CD4-positive, alpha-beta T cell (primary cell): ENCODE data around the gene OR52I2. TPM values are rescaled to one million over a fixed set of nuclear protein-coding genes. Genes with fewer than 3 reads are reported as not detected.

ENCODE experiments used
- ATAC-seq: fragments of 200-7000 bp; cut with Tn5 transposase; one replicate; pipeline ENCODE4 v1.10.0; 2022; ENCODE audit warnings: mild to moderate bottlenecking; ENCODE audit not compliant: poor library complexity
- CTCF ChIA-PET: fragments of 350-600 bp; sonication (Branson Sonifier 250); formaldehyde crosslinking; loops from one replicate; lab custom pipeline; 2021; ENCODE audit warnings: antibody characterized with exemption, inconsistent platforms; lab: Charles Lee
- POLR2A ChIA-PET: fragments of 350-600 bp; sonication (Branson Sonifier 250); formaldehyde crosslinking; loops from one replicate; lab custom pipeline; 2021; ENCODE audit warnings: antibody characterized with exemption, inconsistent platforms; lab: Charles Lee
- DNase-seq, 14 experiments: peaks; one replicate each; pipeline ENCODE4 v3.0.0-alpha.2; 2013 to 2020; ENCODE audit warnings: mixed read lengths in 2 of 14
- H3K27ac ChIP-seq, 2 donors: one replicate each; pipeline versions ENCODE4 v1.5.1 to v1.7.0; 2013; ENCODE audit warnings: low read length in 2 of 2, low read depth in 1 of 2, mild to moderate bottlenecking in 1 of 2
- H3K27me3 ChIP-seq, 2 experiments: 1 replicate in 1 of 2; 2 replicates in 1 of 2; pipeline versions ENCODE4 v1.6.1 to v1.7.0; 2013; ENCODE audit warnings: low read length in 2 of 2, control low read depth in 1 of 2, mild to moderate bottlenecking in 1 of 2, moderate library complexity in 1 of 2; ENCODE audit not compliant: insufficient read depth in 2 of 2, control insufficient read depth in 1 of 2
- H3K36me3 ChIP-seq: one replicate; pipeline ENCODE4 v1.6.1; 2013; ENCODE audit warnings: low read length, control low read depth; ENCODE audit not compliant: insufficient read depth
- H3K4me1 ChIP-seq: one replicate; pipeline ENCODE4 v1.6.1; 2013; ENCODE audit warnings: low read length, control low read depth; ENCODE audit not compliant: insufficient read depth
- H3K4me3 ChIP-seq: one replicate; pipeline ENCODE4 v1.5.1; 2013; ENCODE audit warnings: mild to moderate bottlenecking, low read length, moderate library complexity
- H3K9me3 ChIP-seq, 2 experiments: 1 replicate in 1 of 2; 2 replicates in 1 of 2; pipeline versions ENCODE4 v1.6.1 to v1.7.0; 2013; ENCODE audit warnings: low read length in 2 of 2, mild to moderate bottlenecking in 2 of 2, control low read depth in 1 of 2, moderate library complexity in 1 of 2; ENCODE audit not compliant: control insufficient read depth in 1 of 2, insufficient read depth in 1 of 2
- H3K27ac Mint-ChIP-seq: one replicate; pipeline ENCODE4 v1.8.0; 2020; ENCODE audit warnings: mixed read lengths
- H3K27me3 Mint-ChIP-seq: one replicate; pipeline ENCODE4 v1.8.0; 2021; ENCODE audit warnings: mixed read lengths
- H3K36me3 Mint-ChIP-seq: one replicate; pipeline ENCODE4 v1.8.0; 2021; ENCODE audit warnings: low read depth, mixed read lengths
- H3K4me1 Mint-ChIP-seq: one replicate; pipeline ENCODE4 v1.8.0; 2021; ENCODE audit warnings: low read depth, mixed read lengths
- H3K4me3 Mint-ChIP-seq: one replicate; pipeline ENCODE4 v1.8.0; 2020; ENCODE audit warnings: mild to moderate bottlenecking, mixed read lengths
- H3K9me3 Mint-ChIP-seq: one replicate; pipeline ENCODE4 v1.8.0; 2020; ENCODE audit warnings: mixed read lengths
- intact Hi-C, 2 experiments: fragments of 100-400 bp; cut with DNase I in 1 of 2; cut with micrococcal nuclease in 1 of 2; formaldehyde crosslinking; loops; one replicate each; pipeline versions ENCODE4 v1.15.1 to v1.9.0; 2023 to 2025; cut with DNase I, micrococcal nuclease
- total RNA-seq, 174 experiments: library from RNA in 2 of 174; stranded (reverse) in 2 of 174; gene quantifications; one replicate each; pipeline ENCODE4 v1.2.3 and lab custom pipeline; 2021 to 2026
- TF ChIP-seq, protein P1 (sequence below): fragments of 200-600 bp; IDR thresholded peaks from one replicate; pipeline ENCODE4 v1.8.0; 2022; ENCODE audit warnings: antibody characterized with exemption, mild to moderate bottlenecking

The OR52I2 gene
- total RNA-seq, 2 experiments from 2014 or later: not detected

DNA sequence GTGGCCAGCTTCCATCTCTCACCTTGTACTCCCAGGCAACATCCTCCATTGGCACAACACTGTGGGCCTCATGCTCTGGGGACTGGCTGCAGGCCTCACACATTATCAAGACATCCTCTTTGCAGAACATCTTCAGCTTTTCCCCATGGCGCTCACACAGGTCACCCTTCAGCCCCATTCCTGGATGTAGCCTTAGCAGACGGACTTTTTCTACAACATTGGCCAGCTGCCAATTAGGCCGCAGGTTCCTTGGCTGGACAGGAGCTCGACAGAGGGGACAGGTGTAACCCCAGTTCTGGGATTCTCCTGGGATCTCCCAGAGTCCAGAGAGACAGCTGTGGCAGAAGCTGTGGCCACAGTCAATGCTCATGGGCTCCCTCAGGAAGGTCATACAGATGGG, 23.5 kb downstream of the OR52I2 start:
- H3K36me3 Mint-ChIP-seq: peaks cover 54% of the 10 kb centered on the region
- H3K27ac Mint-ChIP-seq: no peak overlapping the region
- peaks cover 3% of the 10 kb centered on the region for H3K9me3 Mint-ChIP-seq
- H3K4me1 ChIP-seq: peaks cover 20% of the 10 kb centered on the region
- no peak for ATAC-seq
- H3K4me1 Mint-ChIP-seq: peaks cover 46% of the 10 kb centered on the region
- no peaks in the 10 kb centered on the region for H3K27me3 ChIP-seq
- no peaks in the 10 kb centered on the region for H3K27me3 Mint-ChIP-seq
- H3K36me3 ChIP-seq: peaks cover 49% of the 10 kb centered on the region
- no peaks in the 10 kb centered on the region for H3K9me3 ChIP-seq
- no peak overlapping the region for H3K27ac ChIP-seq
- DNase-seq: no peak
- POLR2A ChIA-PET: no interaction called here
- no peak overlapping the region for H3K4me3 ChIP-seq
- intact Hi-C loops: loop anchor here in 1 of 2 experiments (5.0 to 10.0 kb wide), 3 partner anchors 213 to 1632 kb away; partner anchors contain the start of genes CNGA4 and TRIM21
- H3K4me3 Mint-ChIP-seq: peak overlapping the region; percentile 16
- TF ChIP-seq, protein P1, sequence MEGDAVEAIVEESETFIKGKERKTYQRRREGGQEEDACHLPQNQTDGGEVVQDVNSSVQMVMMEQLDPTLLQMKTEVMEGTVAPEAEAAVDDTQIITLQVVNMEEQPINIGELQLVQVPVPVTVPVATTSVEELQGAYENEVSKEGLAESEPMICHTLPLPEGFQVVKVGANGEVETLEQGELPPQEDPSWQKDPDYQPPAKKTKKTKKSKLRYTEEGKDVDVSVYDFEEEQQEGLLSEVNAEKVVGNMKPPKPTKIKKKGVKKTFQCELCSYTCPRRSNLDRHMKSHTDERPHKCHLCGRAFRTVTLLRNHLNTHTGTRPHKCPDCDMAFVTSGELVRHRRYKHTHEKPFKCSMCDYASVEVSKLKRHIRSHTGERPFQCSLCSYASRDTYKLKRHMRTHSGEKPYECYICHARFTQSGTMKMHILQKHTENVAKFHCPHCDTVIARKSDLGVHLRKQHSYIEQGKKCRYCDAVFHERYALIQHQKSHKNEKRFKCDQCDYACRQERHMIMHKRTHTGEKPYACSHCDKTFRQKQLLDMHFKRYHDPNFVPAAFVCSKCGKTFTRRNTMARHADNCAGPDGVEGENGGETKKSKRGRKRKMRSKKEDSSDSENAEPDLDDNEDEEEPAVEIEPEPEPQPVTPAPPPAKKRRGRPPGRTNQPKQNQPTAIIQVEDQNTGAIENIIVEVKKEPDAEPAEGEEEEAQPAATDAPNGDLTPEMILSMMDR: no peak
- CTCF ChIA-PET: no interaction called here

DNA sequence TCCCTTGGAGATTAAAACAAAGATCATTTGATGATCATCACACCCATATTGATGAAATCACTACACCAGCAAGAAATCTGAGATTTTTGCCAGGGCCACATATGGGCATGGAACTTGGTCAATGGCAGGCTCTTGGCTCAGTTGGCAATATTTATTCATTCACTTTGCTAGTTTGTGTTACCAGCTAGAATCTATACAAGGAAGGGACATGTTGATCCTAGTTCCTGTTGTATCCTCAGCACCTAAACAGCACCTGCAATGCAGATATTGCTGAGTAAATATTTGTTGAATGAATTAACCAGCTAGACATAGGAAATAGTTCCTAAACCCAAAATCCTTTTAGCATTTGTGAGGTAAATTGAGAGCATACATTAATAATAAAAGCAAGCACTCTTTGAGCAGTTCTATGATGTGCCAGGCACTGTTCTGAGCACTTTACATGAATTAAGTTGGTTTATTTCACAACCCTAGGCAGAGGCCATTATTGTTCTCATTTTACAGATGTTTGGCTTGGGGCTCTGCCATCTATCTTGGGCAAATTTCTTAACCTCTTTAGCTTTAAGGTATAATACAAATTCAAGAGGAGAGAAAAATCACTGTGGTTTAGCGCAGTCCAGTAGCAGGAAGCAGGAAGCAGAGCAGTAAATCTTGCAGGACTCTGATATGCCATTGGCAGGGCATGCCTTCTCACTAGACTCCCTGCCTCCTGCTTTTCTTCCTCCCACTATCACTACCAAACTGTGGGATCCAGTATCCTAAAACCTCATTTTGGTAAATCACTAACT, 24.9 kb downstream of the OR52I2 start:
- ATAC-seq: no peak
- ChIA-PET CTCF (interaction anchor here (1.3 kb wide), 1 partner anchor 31 kb away, joined by 5 read pairs; the partner anchor contains the start of gene OR51D1), POLR2A (no interaction called here)
- Histone ChIP-seq H3K4me1 (peaks cover 23% of the 10 kb centered on the region), H3K36me3 (peaks cover 36% of the 10 kb centered on the region), H3K4me3 (no peak overlapping the region), H3K27ac (no peak overlapping the region), H3K27me3 (no peaks in the 10 kb centered on the region), H3K9me3 (no peaks in the 10 kb centered on the region)
- DNase-seq: no peak
- intact Hi-C loops: loop anchor here in 1 of 2 experiments (5.0 to 10.0 kb wide), 3 partner anchors 214 to 1631 kb away; partner anchors contain the start of genes CNGA4 and TRIM21
- TF ChIP-seq, protein P1: no peak
- no peaks in the 10 kb centered on the region for H3K27me3 Mint-ChIP-seq
- peak overlapping the region; percentile 86 for H3K27ac Mint-ChIP-seq
- peaks cover 41% of the 10 kb centered on the region for H3K36me3 Mint-ChIP-seq
- H3K4me1 Mint-ChIP-seq: peaks cover 53% of the 10 kb centered on the region
- peak overlapping the region; percentile 87 for H3K4me3 Mint-ChIP-seq
- H3K9me3 Mint-ChIP-seq: peaks cover 3% of the 10 kb centered on the region

DNA sequence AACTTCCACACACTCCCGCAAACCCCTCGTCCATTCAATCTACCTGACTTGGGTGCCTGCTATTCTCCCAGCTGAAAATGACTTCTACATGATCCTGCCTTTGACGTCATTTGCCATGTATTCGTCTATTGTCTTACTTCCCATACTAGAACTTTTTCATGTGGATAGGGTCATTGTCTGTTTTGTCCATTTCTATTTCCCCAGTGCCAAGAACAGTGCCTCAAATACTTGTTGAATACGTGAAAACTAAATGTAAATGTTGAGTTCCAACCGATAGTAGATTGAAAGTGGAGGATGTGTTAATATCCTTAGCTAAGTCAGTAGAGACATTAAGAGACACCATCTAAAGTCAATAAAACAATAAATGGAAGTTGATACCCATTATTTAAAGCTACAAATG, 25.6 kb downstream of the OR52I2 start:
- Histone ChIP-seq H3K4me3 (peak overlapping the region; percentile 81), H3K27me3 (no peaks in the 10 kb centered on the region), H3K27ac (no peak overlapping the region), H3K36me3 (peaks cover 29% of the 10 kb centered on the region), H3K9me3 (no peaks in the 10 kb centered on the region), H3K4me1 (peaks cover 23% of the 10 kb centered on the region)
- TF ChIP-seq, protein P1: no peak
- peaks cover 3% of the 10 kb centered on the region for H3K9me3 Mint-ChIP-seq
- H3K27me3 Mint-ChIP-seq: no peaks in the 10 kb centered on the region
- peak overlapping the region; percentile 87 for H3K4me3 Mint-ChIP-seq
- DNase-seq (peak in 1 of 14 experiments; percentile 4), ATAC-seq (no peak)
- intact Hi-C loops: loop anchor here in 1 of 2 experiments (5.0 to 10.0 kb wide), 3 partner anchors 215 to 1630 kb away; partner anchors contain the start of genes CNGA4 and TRIM21
- POLR2A ChIA-PET: no interaction called here
- peaks cover 53% of the 10 kb centered on the region for H3K4me1 Mint-ChIP-seq
- CTCF ChIA-PET: interaction anchor here (1.3 kb wide), 1 partner anchor 30 kb away, joined by 5 read pairs; the partner anchor contains the start of gene OR51D1
- H3K36me3 Mint-ChIP-seq: peaks cover 34% of the 10 kb centered on the region
- peak overlapping the region; percentile 86 for H3K27ac Mint-ChIP-seq
